Peyer's patch (tissue), 4 donors: ENCODE data around the gene PODXL2.

Source experiments
- CTCF ChIP-seq, 6 experiments: fragments of 450-650 bp in 4 of 6; fragments of 200-600 bp in 2 of 6; sonication (generic) in 1 of 6; IDR thresholded peaks; one replicate each; pipeline ENCODE4 v1.5.1; 2017 to 2019; ENCODE audit warnings: antibody characterized with exemption in 6 of 6, mild to moderate bottlenecking in 3 of 6, moderate library complexity in 1 of 6
- POLR2A ChIP-seq, 2 donors: fragments of 450-650 bp; IDR thresholded peaks; one replicate each; pipeline ENCODE4 v1.5.1; 2017; ENCODE audit warnings: antibody characterized with exemption in 2 of 2, mild to moderate bottlenecking in 2 of 2, moderate library complexity in 2 of 2

DNA sequence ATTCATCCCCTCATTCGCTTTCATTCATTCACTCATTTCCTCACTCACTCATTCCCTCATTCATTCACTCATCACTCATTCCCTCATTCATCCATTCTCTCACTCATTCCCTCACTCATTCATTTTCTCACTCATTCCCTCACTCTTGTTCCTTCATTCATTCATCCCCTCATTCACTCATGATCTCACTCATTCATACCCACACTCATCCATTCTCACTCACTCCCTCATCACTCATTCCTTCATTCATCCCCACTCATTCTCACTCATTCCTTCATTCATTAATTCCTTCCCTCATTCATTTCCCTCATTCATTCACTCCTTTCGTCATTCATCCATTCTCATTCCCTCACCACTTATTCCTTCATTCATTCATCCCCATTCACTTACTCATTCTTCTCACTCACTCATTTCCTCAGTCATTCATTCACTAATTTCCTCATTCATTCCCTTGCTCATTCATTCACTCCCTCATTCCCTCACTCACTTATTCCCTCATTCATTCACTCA, 58.3 kb downstream of the PODXL2 start:
- TF ChIP-seq CTCF (IDR thresholded peaks at IDR 0.05) = no peak
- TF ChIP-seq POLR2A (IDR thresholded peaks at IDR 0.05) = no peak
